Natural killer cell (primary cell): ENCODE measurements around the gene ABTB2. TPM values are rescaled to one million over a fixed set of nuclear protein-coding genes. Genes with fewer than 3 reads are reported as not detected.

Experiments
- ATAC-seq, 3 donors: fragments of 150-1000 bp in 2 of 3; fragments of 200-7000 bp in 1 of 3; cut with Tn5 transposase; 1 replicate in 1 of 3; 2 replicates in 2 of 3; pipeline ENCODE4 v1.10.0; 2021; ENCODE audit warnings: mild to moderate bottlenecking in 2 of 3, moderate library complexity in 2 of 3
- DNase-seq, 2 donors: peaks; one replicate each; pipeline versions ENCODE4 v3.0.0 to v3.0.0-alpha.2; 2013 to 2021; ENCODE audit warnings: mixed read lengths in 1 of 2
- H3K27ac ChIP-seq: one replicate; pipeline ENCODE4 v1.5.1; 2013; ENCODE audit warnings: mild to moderate bottlenecking, low read length
- H3K27me3 ChIP-seq: one replicate; pipeline ENCODE4 v1.6.1; 2013; ENCODE audit warnings: low read length; ENCODE audit not compliant: control insufficient read depth, insufficient read depth
- H3K36me3 ChIP-seq: one replicate; pipeline ENCODE4 v1.6.1; 2013; ENCODE audit warnings: low read length; ENCODE audit not compliant: control insufficient read depth, insufficient read depth
- H3K4me1 ChIP-seq: one replicate; pipeline ENCODE4 v1.6.1; 2013; ENCODE audit warnings: low read length; ENCODE audit not compliant: control insufficient read depth, insufficient read depth
- H3K4me3 ChIP-seq: one replicate; pipeline ENCODE4 v1.5.1; 2013; ENCODE audit warnings: low read length
- H3K9me3 ChIP-seq: one replicate; pipeline ENCODE4 v1.6.1; 2013; ENCODE audit warnings: low read length; ENCODE audit not compliant: control insufficient read depth, insufficient read depth
- H3K27ac Mint-ChIP-seq, 2 donors: one replicate each; pipeline ENCODE4 v1.8.0; 2022; ENCODE audit warnings: mild to moderate bottlenecking in 2 of 2, mixed read lengths in 2 of 2, moderate library complexity in 1 of 2
- H3K27me3 Mint-ChIP-seq, 2 donors: one replicate each; pipeline ENCODE4 v1.8.0; 2022; ENCODE audit warnings: low read depth in 2 of 2, mixed read lengths in 2 of 2
- H3K36me3 Mint-ChIP-seq: one replicate; pipeline ENCODE4 v1.8.0; 2022; ENCODE audit warnings: mixed read lengths
- H3K4me1 Mint-ChIP-seq, 2 donors: one replicate each; pipeline ENCODE4 v1.8.0; 2022; ENCODE audit warnings: mixed read lengths in 2 of 2
- H3K4me3 Mint-ChIP-seq: one replicate; pipeline ENCODE4 v1.8.0; 2022; ENCODE audit warnings: mild to moderate bottlenecking, moderate library complexity, mixed read lengths
- H3K9me3 Mint-ChIP-seq, 2 donors: one replicate each; pipeline ENCODE4 v1.8.0; 2022; ENCODE audit warnings: mixed read lengths in 2 of 2
- CTCF ChIP-seq: fragments of 200-600 bp; IDR thresholded peaks from one replicate; pipeline ENCODE4 v1.8.0; 2022; ENCODE audit warnings: antibody characterized with exemption
- WGBS: methylation state at CpG from one replicate; pipeline ENCODE4 v1.1.7; 2013; ENCODE audit warnings: missing lambda C conversion rate; ENCODE audit not compliant: insufficient coverage; 5-methylcytosine and 5-hydroxymethylcytosine counted together
- intact Hi-C: fragments of 100-400 bp; cut with micrococcal nuclease; formaldehyde crosslinking; loops from one replicate; pipeline ENCODE4 v1.14.2; 2022
- total RNA-seq, 4 donors: library from RNA; stranded (reverse); fragments of 120-200 nt in 1 of 4; gene quantifications; one replicate each; pipeline versions ENCODE4 v1.2.3 to v1.2.4, GENCODE V29; 2013 to 2022

Gene ABTB2
- total RNA-seq, 3 donors from 2014 or later (not counting 1 experiment from before 2014, with no cell fraction given), result 0.65 to 1.7 (median 1.1) TPM

GRCh38 chr11:34201129-34201528, 156.7 kb downstream of the ABTB2 start:
- Mint-ChIP-seq H3K9me3 (no peaks in the 10 kb centered on the region), H3K4me3 (no peak overlapping the region), H3K27ac (no peak overlapping the region), H3K4me1 (peaks cover 31 to 35% of the 10 kb centered on the region in 2 donors), H3K36me3 (no peaks in the 10 kb centered on the region), H3K27me3 (peaks cover 0 to 2% of the 10 kb centered on the region in 2 donors)
- Histone ChIP-seq H3K36me3 (no peaks in the 10 kb centered on the region), H3K27me3 (no peaks in the 10 kb centered on the region), H3K27ac (no peak overlapping the region), H3K4me1 (peaks cover 32% of the 10 kb centered on the region), H3K4me3 (no peak overlapping the region), H3K9me3 (no peaks in the 10 kb centered on the region)
- intact Hi-C loops, result no loop called here
- 90% methylated on average over 3 of the region's 3 CpGs for WGBS
- TF ChIP-seq CTCF, result no peak
- ATAC-seq (no peak), DNase-seq (no peak)

GRCh38 chr11:34199525-34199924, 158.3 kb downstream of the ABTB2 start:
- no peak for TF ChIP-seq CTCF
- Mint-ChIP-seq H3K27me3 (peaks cover 0 to 2% of the 10 kb centered on the region in 2 donors), H3K4me3 (no peak overlapping the region), H3K9me3 (no peaks in the 10 kb centered on the region), H3K4me1 (peaks cover 31 to 35% of the 10 kb centered on the region in 2 donors), H3K27ac (peak overlapping the region in 1 of 2 donors; percentile 42), H3K36me3 (no peaks in the 10 kb centered on the region)
- Histone ChIP-seq H3K9me3 (no peaks in the 10 kb centered on the region), H3K27ac (no peak overlapping the region), H3K27me3 (no peaks in the 10 kb centered on the region), H3K4me1 (peaks cover 32% of the 10 kb centered on the region), H3K36me3 (no peaks in the 10 kb centered on the region), H3K4me3 (no peak overlapping the region)
- ATAC-seq (no peak), DNase-seq (no peak)
- WGBS, result 76% methylated on average over 5 of the region's 5 CpGs
- intact Hi-C loops, result no loop called here

GRCh38 chr11:34198523-34198922, 159.3 kb downstream of the ABTB2 start:
- Histone ChIP-seq H3K27ac (no peak overlapping the region), H3K4me3 (no peak overlapping the region), H3K36me3 (no peaks in the 10 kb centered on the region), H3K27me3 (no peaks in the 10 kb centered on the region), H3K9me3 (no peaks in the 10 kb centered on the region), H3K4me1 (peaks cover 31% of the 10 kb centered on the region)
- H3K27me3 Mint-ChIP-seq, result peaks cover 0 to 2% of the 10 kb centered on the region in 2 donors
- H3K27ac Mint-ChIP-seq, result peak overlapping the region in 1 of 2 donors; percentile 42
- TF ChIP-seq CTCF, result no peak
- H3K36me3 Mint-ChIP-seq, result no peaks in the 10 kb centered on the region
- no peaks in the 10 kb centered on the region for H3K9me3 Mint-ChIP-seq
- intact Hi-C loops, result no loop called here
- DNase-seq, result peak in 1 of 2 donors; percentile 17
- no peak overlapping the region for H3K4me3 Mint-ChIP-seq
- H3K4me1 Mint-ChIP-seq, result peaks cover 30% of the 10 kb centered on the region in 2 donors
- peak; percentile 75 to 92 (median 85) for ATAC-seq
- 56% methylated on average over 6 of the region's 6 CpGs for WGBS

- DNase-seq (no peak), ATAC-seq (no peak)
- peaks cover 0 to 2% of the 10 kb centered on the region in 2 donors for H3K27me3 Mint-ChIP-seq
- 96% methylated on average over 16 of the region's 16 CpGs for WGBS
- TF ChIP-seq CTCF, result no peak
- intact Hi-C loops, result no loop called here
- no peak overlapping the region for H3K27ac Mint-ChIP-seq
- Histone ChIP-seq H3K27ac (no peak overlapping the region), H3K27me3 (no peaks in the 10 kb centered on the region), H3K4me1 (peaks cover 24% of the 10 kb centered on the region), H3K36me3 (no peaks in the 10 kb centered on the region), H3K9me3 (no peaks in the 10 kb centered on the region), H3K4me3 (no peak overlapping the region)
- no peak overlapping the region for H3K4me3 Mint-ChIP-seq
- H3K36me3 Mint-ChIP-seq, result no peaks in the 10 kb centered on the region
- no peaks in the 10 kb centered on the region for H3K9me3 Mint-ChIP-seq
- peaks cover 25 to 26% of the 10 kb centered on the region in 2 donors for H3K4me1 Mint-ChIP-seq
Measured at GRCh38 chr11:34197256-34197655, 160.6 kb downstream of the ABTB2 start.
